GM23338 (cell line): ENCODE data around the gene TSTD2. TPM values are rescaled to one million over a fixed set of nuclear protein-coding genes. Genes with fewer than 3 reads are reported as not detected.

Experiments used
- ATAC-seq: fragments of 200-7000 bp; cut with Tn5 transposase; 3 replicates; pipeline ENCODE4 v1.9.1; 2020
- DNase-seq: peaks from one replicate; pipeline ENCODE4 v3.0.0-alpha.2; 2015; ENCODE audit warnings: low spot score
- H2AFZ ChIP-seq: fragments of 200-600 bp; sonication (generic); 2 replicates; pipeline ENCODE4 v1.8.0; 2016; ENCODE audit warnings: antibody characterized with exemption, mild to moderate bottlenecking, moderate library complexity
- H3F3A ChIP-seq: fragments of 200-600 bp; sonication (generic); replicated peaks from 2 replicates; pipeline ENCODE4 v1.8.0; 2017; ENCODE audit warnings: antibody characterized with exemption, mixed run types, low read depth
- H3K27ac ChIP-seq: fragments of 200-600 bp; sonication (generic); 2 replicates; pipeline ENCODE4 v1.6.1; 2016; ENCODE audit warnings: low read depth
- H3K27me3 ChIP-seq: fragments of 200-600 bp; sonication (generic); 2 replicates; pipeline ENCODE4 v1.8.0; 2016; ENCODE audit warnings: mild to moderate bottlenecking, mixed run types, moderate library complexity; ENCODE audit not compliant: insufficient read depth
- H3K36me3 ChIP-seq: fragments of 200-600 bp; sonication (generic); 2 replicates; pipeline ENCODE4 v1.8.0; 2016; ENCODE audit warnings: mild to moderate bottlenecking; ENCODE audit not compliant: insufficient read depth
- H3K4me1 ChIP-seq: fragments of 200-600 bp; sonication (generic); 2 replicates; pipeline ENCODE4 v1.8.0; 2016; ENCODE audit warnings: mild to moderate bottlenecking, moderate library complexity; ENCODE audit not compliant: insufficient read depth
- H3K4me2 ChIP-seq: fragments of 200-600 bp; sonication (generic); 2 replicates; pipeline ENCODE4 v1.7.1; 2017; ENCODE audit warnings: mixed run types
- H3K4me3 ChIP-seq: fragments of 200-600 bp; sonication (generic); 2 replicates; pipeline ENCODE4 v1.6.1; 2016; ENCODE audit warnings: mixed run types
- H3K79me2 ChIP-seq: fragments of 200-600 bp; sonication (generic); replicated peaks from 2 replicates; pipeline ENCODE4 v1.8.0; 2017; ENCODE audit warnings: mild to moderate bottlenecking; ENCODE audit not compliant: insufficient read depth
- H3K9me2 ChIP-seq: fragments of 200-600 bp; sonication (generic); 2 replicates; pipeline ENCODE4 v1.8.0; 2017; ENCODE audit not compliant: insufficient read depth
- H4K20me1 ChIP-seq: fragments of 200-600 bp; sonication (generic); replicated peaks from 2 replicates; pipeline ENCODE4 v1.8.0; 2017; ENCODE audit warnings: mild to moderate bottlenecking; ENCODE audit not compliant: insufficient read depth
- H3K27ac Mint-ChIP-seq: 2 replicates; pipeline ENCODE4 v1.8.0; 2020; ENCODE audit warnings: inconsistent platforms, mild to moderate bottlenecking, moderate library complexity, mixed read lengths
- H3K27me3 Mint-ChIP-seq: 3 replicates; pipeline ENCODE4 v1.8.0; 2022; ENCODE audit warnings: low read depth, mild to moderate bottlenecking, moderate library complexity, mixed read lengths, inconsistent platforms; ENCODE audit not compliant: insufficient read depth, poor library complexity
- H3K36me3 Mint-ChIP-seq: 3 replicates; pipeline ENCODE4 v1.8.0; 2021; ENCODE audit warnings: low read depth, mild to moderate bottlenecking, inconsistent platforms, moderate library complexity, mixed read lengths
- H3K4me1 Mint-ChIP-seq: 3 replicates; pipeline ENCODE4 v1.8.0; 2020; ENCODE audit warnings: mild to moderate bottlenecking, inconsistent platforms, mixed read lengths
- H3K4me3 Mint-ChIP-seq: 3 replicates; pipeline ENCODE4 v1.8.0; 2021; ENCODE audit warnings: moderate library complexity, mild to moderate bottlenecking, inconsistent platforms, mixed read lengths
- H3K9me3 Mint-ChIP-seq: 3 replicates; pipeline ENCODE4 v1.8.0; 2020; ENCODE audit warnings: moderate library complexity, mild to moderate bottlenecking, inconsistent platforms, mixed read lengths
- CREB1 ChIP-seq: fragments of 250-450 bp; sonication (Bioruptor Pico); IDR thresholded peaks from 2 replicates; pipeline ENCODE4 v1.5.0; 2020; ENCODE audit warnings: low read depth, mild to moderate bottlenecking, moderate library complexity
- EZH2 ChIP-seq: fragments of 200-600 bp; sonication (generic); IDR thresholded peaks from one replicate; pipeline ENCODE4 v1.8.0; 2017; ENCODE audit warnings: antibody characterized with exemption, mild to moderate bottlenecking, low read depth; ENCODE audit not compliant: unreplicated experiment
- EZH2phosphoT487 ChIP-seq: fragments of 200-600 bp; sonication (generic); IDR thresholded peaks from one replicate; pipeline ENCODE4 v1.8.1; 2018; ENCODE audit warnings: antibody characterized with exemption; ENCODE audit not compliant: unreplicated experiment
- JUNB ChIP-seq: IDR thresholded peaks from one replicate; pipeline ENCODE4 v1.6.1; 2016; ENCODE audit warnings: antibody characterized with exemption; ENCODE audit not compliant: unreplicated experiment
- NANOG ChIP-seq: IDR thresholded peaks from 2 replicates; pipeline ENCODE4 v1.6.1; 2016; ENCODE audit warnings: antibody characterized with exemption, borderline replicate concordance
- POLR2AphosphoS5 ChIP-seq: IDR thresholded peaks from 2 replicates; pipeline ENCODE4 v1.6.1; 2016; ENCODE audit warnings: antibody characterized with exemption, low read depth
- STAT1 ChIP-seq: IDR thresholded peaks from one replicate; pipeline ENCODE4 v1.6.1; 2016; ENCODE audit warnings: antibody characterized with exemption; ENCODE audit not compliant: unreplicated experiment
- ZNF114 ChIP-seq: fragments of 250-450 bp; sonication (Bioruptor Pico); IDR thresholded peaks from 2 replicates; pipeline ENCODE4 v1.5.0; 2020; ENCODE audit warnings: mild to moderate bottlenecking, moderate library complexity
- ZNF331 ChIP-seq: fragments of 250-450 bp; sonication (Bioruptor Pico); IDR thresholded peaks from 2 replicates; pipeline ENCODE4 v1.5.0; 2020; ENCODE audit warnings: low read depth, mild to moderate bottlenecking, moderate library complexity
- polyA plus RNA-seq: library from polyadenylated mRNA; unstranded; fragments of >200 nt; fragmentation: Nextera tagmentation; extraction: Ambion mirVana; gene quantifications from 2 replicates; pipeline ENCODE4 v1.2.1, GENCODE V29; 2016
- total RNA-seq: library from RNA; depleted of rRNA; stranded (reverse); fragments of >200 nt; shearing (Covaris generic); gene quantifications from 2 replicates; pipeline ENCODE4 v1.2.3, GENCODE V29; 2014
- TF ChIP-seq, protein P1 (sequence below): IDR thresholded peaks from 2 replicates; pipeline ENCODE4 v1.6.1; 2016; ENCODE audit warnings: antibody characterized with exemption
- TF ChIP-seq, protein P2 (sequence below): fragments of 250-450 bp; sonication (Bioruptor Pico); IDR thresholded peaks from 2 replicates; pipeline ENCODE4 v1.5.0; 2020; ENCODE audit warnings: mild to moderate bottlenecking, moderate library complexity
- TF ChIP-seq, protein P3 (sequence below), 2 experiments: fragments of 200-600 bp in 1 of 2; sonication (generic) in 1 of 2; conservative IDR thresholded peaks; 2 replicates each; pipeline versions ENCODE4 v1.5.1 to v1.6.1; 2016 to 2017; ENCODE audit warnings: antibody characterized with exemption in 2 of 2, low read depth in 2 of 2, mild to moderate bottlenecking in 2 of 2, moderate library complexity in 1 of 2
- TF ChIP-seq, protein P4 (sequence below): IDR thresholded peaks from one replicate; pipeline ENCODE4 v1.6.1; 2018; ENCODE audit warnings: antibody characterized with exemption; ENCODE audit not compliant: unreplicated experiment

TSTD2 gene
- total and polyA plus RNA-seq, 2 experiments from 2014 or later = 8.5 to 21.8 TPM

DNA sequence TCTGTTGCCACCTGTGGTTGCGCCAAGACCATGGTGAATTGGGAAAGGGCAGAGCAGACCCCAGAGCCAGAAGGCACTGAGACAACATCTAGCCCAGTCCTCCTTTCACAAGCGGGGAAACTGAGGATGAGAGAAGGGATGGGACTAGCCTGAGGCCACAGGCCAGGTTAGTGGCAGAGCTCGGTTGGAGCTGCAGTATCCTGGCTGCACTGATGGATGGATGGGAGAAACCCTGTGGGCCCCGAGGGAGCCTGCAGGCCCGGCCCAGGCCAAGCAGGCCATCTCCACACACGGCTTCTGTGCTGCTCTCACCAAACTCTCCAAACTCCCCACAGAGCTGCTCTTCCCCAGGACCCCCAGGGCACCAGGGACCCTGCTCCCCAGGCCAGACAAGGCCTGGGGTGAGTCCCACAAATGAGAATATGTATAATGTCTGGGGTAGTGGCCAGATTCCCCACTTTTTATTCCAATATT is 60.2 kb downstream of the TSTD2 start:
- Mint-ChIP-seq H3K9me3 (peaks cover 4% of the 10 kb centered on the region; the same call in 2 of the 3 replicates), H3K27me3 (peaks cover 3% of the 10 kb centered on the region), H3K4me1 (no peaks in the 10 kb centered on the region), H3K36me3 (no peaks in the 10 kb centered on the region), H3K27ac (no peak overlapping the region), H3K4me3 (no peak overlapping the region)
- Histone ChIP-seq H3K27me3 (no peaks in the 10 kb centered on the region), H3K4me2 (no peak overlapping the region), H3K4me3 (no peak overlapping the region), H4K20me1 (no peaks in the 10 kb centered on the region), H3K27ac (no peak overlapping the region), H3K79me2 (no peaks in the 10 kb centered on the region), H3F3A (no peaks in the 10 kb centered on the region), H3K9me2 (peaks cover 5% of the 10 kb centered on the region; the same call in 1 of the 2 replicates), H3K36me3 (no peaks in the 10 kb centered on the region), H3K4me1 (no peaks in the 10 kb centered on the region), H2AFZ (no peak overlapping the region)
- ATAC-seq (no peak), DNase-seq (no peak)
- TF ChIP-seq NANOG (no peak), EZH2 (no peak), POLR2AphosphoS5 (no peak), CREB1 (CRISPR knock-in tag) (no peak), JUNB (no peak), STAT1 (no peak), EZH2phosphoT487 (no peak), ZNF114 (CRISPR knock-in tag) (no peak), ZNF331 (CRISPR knock-in tag) (no peak)
- TF ChIP-seq, protein P1, sequence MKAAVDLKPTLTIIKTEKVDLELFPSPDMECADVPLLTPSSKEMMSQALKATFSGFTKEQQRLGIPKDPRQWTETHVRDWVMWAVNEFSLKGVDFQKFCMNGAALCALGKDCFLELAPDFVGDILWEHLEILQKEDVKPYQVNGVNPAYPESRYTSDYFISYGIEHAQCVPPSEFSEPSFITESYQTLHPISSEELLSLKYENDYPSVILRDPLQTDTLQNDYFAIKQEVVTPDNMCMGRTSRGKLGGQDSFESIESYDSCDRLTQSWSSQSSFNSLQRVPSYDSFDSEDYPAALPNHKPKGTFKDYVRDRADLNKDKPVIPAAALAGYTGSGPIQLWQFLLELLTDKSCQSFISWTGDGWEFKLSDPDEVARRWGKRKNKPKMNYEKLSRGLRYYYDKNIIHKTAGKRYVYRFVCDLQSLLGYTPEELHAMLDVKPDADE = no peak
- TF ChIP-seq, protein P2, sequence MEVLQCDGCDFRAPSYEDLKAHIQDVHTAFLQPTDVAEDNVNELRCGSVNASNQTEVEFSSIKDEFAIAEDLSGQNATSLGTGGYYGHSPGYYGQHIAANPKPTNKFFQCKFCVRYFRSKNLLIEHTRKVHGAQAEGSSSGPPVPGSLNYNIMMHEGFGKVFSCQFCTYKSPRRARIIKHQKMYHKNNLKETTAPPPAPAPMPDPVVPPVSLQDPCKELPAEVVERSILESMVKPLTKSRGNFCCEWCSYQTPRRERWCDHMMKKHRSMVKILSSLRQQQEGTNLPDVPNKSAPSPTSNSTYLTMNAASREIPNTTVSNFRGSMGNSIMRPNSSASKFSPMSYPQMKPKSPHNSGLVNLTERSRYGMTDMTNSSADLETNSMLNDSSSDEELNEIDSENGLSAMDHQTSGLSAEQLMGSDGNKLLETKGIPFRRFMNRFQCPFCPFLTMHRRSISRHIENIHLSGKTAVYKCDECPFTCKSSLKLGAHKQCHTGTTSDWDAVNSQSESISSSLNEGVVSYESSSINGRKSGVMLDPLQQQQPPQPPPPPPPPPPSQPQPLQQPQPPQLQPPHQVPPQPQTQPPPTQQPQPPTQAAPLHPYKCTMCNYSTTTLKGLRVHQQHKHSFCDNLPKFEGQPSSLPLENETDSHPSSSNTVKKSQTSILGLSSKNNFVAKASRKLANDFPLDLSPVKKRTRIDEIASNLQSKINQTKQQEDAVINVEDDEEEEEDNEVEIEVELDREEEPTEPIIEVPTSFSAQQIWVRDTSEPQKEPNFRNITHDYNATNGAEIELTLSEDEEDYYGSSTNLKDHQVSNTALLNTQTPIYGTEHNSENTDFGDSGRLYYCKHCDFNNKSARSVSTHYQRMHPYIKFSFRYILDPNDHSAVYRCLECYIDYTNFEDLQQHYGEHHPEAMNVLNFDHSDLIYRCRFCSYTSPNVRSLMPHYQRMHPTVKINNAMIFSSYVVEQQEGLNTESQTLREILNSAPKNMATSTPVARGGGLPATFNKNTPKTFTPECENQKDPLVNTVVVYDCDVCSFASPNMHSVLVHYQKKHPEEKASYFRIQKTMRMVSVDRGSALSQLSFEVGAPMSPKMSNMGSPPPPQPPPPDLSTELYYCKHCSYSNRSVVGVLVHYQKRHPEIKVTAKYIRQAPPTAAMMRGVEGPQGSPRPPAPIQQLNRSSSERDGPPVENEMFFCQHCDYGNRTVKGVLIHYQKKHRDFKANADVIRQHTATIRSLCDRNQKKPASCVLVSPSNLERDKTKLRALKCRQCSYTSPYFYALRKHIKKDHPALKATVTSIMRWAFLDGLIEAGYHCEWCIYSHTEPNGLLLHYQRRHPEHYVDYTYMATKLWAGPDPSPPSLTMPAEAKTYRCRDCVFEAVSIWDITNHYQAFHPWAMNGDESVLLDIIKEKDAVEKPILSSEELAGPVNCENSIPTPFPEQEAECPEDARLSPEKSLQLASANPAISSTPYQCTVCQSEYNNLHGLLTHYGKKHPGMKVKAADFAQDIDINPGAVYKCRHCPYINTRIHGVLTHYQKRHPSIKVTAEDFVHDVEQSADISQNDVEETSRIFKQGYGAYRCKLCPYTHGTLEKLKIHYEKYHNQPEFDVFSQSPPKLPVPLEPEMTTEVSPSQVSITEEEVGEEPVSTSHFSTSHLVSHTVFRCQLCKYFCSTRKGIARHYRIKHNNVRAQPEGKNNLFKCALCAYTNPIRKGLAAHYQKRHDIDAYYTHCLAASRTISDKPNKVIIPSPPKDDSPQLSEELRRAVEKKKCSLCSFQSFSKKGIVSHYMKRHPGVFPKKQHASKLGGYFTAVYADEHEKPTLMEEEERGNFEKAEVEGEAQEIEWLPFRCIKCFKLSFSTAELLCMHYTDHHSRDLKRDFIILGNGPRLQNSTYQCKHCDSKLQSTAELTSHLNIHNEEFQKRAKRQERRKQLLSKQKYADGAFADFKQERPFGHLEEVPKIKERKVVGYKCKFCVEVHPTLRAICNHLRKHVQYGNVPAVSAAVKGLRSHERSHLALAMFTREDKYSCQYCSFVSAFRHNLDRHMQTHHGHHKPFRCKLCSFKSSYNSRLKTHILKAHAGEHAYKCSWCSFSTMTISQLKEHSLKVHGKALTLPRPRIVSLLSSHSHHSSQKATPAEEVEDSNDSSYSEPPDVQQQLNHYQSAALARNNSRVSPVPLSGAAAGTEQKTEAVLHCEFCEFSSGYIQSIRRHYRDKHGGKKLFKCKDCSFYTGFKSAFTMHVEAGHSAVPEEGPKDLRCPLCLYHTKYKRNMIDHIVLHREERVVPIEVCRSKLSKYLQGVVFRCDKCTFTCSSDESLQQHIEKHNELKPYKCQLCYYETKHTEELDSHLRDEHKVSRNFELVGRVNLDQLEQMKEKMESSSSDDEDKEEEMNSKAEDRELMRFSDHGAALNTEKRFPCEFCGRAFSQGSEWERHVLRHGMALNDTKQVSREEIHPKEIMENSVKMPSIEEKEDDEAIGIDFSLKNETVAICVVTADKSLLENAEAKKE (CRISPR knock-in tag) = no peak
- TF ChIP-seq, protein P3, sequence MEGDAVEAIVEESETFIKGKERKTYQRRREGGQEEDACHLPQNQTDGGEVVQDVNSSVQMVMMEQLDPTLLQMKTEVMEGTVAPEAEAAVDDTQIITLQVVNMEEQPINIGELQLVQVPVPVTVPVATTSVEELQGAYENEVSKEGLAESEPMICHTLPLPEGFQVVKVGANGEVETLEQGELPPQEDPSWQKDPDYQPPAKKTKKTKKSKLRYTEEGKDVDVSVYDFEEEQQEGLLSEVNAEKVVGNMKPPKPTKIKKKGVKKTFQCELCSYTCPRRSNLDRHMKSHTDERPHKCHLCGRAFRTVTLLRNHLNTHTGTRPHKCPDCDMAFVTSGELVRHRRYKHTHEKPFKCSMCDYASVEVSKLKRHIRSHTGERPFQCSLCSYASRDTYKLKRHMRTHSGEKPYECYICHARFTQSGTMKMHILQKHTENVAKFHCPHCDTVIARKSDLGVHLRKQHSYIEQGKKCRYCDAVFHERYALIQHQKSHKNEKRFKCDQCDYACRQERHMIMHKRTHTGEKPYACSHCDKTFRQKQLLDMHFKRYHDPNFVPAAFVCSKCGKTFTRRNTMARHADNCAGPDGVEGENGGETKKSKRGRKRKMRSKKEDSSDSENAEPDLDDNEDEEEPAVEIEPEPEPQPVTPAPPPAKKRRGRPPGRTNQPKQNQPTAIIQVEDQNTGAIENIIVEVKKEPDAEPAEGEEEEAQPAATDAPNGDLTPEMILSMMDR (conservative IDR thresholded peaks at IDR 0.05; ENCODE audit: low read depth in 2 of 2) = no peak
- TF ChIP-seq, protein P4, sequence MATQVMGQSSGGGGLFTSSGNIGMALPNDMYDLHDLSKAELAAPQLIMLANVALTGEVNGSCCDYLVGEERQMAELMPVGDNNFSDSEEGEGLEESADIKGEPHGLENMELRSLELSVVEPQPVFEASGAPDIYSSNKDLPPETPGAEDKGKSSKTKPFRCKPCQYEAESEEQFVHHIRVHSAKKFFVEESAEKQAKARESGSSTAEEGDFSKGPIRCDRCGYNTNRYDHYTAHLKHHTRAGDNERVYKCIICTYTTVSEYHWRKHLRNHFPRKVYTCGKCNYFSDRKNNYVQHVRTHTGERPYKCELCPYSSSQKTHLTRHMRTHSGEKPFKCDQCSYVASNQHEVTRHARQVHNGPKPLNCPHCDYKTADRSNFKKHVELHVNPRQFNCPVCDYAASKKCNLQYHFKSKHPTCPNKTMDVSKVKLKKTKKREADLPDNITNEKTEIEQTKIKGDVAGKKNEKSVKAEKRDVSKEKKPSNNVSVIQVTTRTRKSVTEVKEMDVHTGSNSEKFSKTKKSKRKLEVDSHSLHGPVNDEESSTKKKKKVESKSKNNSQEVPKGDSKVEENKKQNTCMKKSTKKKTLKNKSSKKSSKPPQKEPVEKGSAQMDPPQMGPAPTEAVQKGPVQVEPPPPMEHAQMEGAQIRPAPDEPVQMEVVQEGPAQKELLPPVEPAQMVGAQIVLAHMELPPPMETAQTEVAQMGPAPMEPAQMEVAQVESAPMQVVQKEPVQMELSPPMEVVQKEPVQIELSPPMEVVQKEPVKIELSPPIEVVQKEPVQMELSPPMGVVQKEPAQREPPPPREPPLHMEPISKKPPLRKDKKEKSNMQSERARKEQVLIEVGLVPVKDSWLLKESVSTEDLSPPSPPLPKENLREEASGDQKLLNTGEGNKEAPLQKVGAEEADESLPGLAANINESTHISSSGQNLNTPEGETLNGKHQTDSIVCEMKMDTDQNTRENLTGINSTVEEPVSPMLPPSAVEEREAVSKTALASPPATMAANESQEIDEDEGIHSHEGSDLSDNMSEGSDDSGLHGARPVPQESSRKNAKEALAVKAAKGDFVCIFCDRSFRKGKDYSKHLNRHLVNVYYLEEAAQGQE = no peak
